GM12864 (cell line): Measurements from ENCODE around the gene PCCB.

ENCODE experiments used
- DNase-seq: peaks from one replicate; pipeline ENCODE4 v3.0.0-alpha.2; 2011; ENCODE audit warnings: low read depth
- H3K4me3 ChIP-seq: 2 replicates; pipeline ENCODE4 v1.5.1; 2011; ENCODE audit warnings: mild to moderate bottlenecking, low read depth, low read length, control low read depth
- TF ChIP-seq, protein P1 (sequence below): IDR thresholded peaks from 2 replicates; pipeline ENCODE4 v1.5.1; 2011; ENCODE audit warnings: low read depth, mild to moderate bottlenecking, moderate library complexity, low read length, control low read depth, inconsistent platforms; ENCODE audit errors: missing control alignments

Gene PCCB

DNA sequence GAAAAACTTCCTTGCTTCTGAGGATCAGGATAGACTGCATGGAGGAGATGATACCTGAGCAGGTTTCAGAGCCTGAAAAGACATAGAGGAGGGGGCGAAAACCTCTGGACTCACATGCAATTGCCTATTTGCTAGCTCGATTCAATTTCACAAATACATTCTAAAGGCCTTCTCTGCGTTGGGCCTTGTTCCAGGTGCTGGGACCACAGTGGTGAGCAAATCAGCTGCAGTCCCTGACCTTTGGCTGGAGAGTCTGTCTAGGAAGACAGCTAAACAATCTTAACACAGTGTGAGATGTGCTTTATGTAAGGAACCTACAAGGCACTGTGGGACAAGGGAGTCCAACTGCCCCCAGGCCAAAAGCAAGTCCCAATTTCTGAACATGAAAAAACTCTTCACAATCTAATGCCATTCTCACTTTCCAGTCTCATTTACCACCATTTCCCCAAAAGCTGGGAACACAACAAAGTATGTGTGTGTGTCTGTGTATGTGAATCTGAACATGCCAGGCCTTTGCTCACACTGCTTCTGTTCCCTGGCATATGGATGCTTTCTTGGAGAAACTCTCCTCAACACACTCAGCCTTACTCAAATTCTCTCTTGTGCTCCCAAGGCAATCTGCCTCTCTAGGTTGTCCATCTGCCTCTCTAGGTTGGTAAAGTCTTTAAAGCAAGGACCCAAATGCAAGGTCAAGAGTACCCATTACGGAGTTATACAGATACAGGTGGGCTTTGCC is 2.1 kb upstream of the PCCB start:
- TF ChIP-seq, protein P1, sequence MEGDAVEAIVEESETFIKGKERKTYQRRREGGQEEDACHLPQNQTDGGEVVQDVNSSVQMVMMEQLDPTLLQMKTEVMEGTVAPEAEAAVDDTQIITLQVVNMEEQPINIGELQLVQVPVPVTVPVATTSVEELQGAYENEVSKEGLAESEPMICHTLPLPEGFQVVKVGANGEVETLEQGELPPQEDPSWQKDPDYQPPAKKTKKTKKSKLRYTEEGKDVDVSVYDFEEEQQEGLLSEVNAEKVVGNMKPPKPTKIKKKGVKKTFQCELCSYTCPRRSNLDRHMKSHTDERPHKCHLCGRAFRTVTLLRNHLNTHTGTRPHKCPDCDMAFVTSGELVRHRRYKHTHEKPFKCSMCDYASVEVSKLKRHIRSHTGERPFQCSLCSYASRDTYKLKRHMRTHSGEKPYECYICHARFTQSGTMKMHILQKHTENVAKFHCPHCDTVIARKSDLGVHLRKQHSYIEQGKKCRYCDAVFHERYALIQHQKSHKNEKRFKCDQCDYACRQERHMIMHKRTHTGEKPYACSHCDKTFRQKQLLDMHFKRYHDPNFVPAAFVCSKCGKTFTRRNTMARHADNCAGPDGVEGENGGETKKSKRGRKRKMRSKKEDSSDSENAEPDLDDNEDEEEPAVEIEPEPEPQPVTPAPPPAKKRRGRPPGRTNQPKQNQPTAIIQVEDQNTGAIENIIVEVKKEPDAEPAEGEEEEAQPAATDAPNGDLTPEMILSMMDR = no peak
- no peak for DNase-seq
- no peak overlapping the region for H3K4me3 ChIP-seq

DNA sequence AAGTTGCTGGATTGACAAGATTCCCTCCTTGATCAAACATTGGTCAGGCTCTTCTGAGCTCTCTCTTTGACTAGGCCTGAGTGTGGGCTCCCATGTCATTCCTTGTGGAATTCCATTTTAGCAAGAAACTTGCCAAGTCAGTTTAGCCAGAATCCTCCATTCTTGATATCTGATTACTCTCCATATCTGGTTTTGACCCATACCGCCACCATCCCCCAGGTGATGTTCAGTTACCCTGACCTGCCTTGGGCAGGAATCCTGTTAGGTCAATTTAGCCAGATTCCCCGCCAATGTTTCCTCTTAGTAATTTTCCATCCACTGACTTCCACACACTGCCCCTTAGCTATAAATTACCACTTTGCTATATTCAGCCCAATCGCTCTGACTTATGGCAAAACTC is 1.0 kb upstream of the PCCB start:
- H3K4me3 ChIP-seq = no peak overlapping the region

GRCh38 chr3:136249593-136249992 is 547 bp upstream of the PCCB start:
- peak overlapping the region; percentile 68 for H3K4me3 ChIP-seq
- DNase-seq = no peak
- TF ChIP-seq, protein P1 = no peak

More for the DNA sequence above, 1.0 kb upstream of the PCCB start:
- TF ChIP-seq, protein P1 = no peak
- no peak for DNase-seq

DNA sequence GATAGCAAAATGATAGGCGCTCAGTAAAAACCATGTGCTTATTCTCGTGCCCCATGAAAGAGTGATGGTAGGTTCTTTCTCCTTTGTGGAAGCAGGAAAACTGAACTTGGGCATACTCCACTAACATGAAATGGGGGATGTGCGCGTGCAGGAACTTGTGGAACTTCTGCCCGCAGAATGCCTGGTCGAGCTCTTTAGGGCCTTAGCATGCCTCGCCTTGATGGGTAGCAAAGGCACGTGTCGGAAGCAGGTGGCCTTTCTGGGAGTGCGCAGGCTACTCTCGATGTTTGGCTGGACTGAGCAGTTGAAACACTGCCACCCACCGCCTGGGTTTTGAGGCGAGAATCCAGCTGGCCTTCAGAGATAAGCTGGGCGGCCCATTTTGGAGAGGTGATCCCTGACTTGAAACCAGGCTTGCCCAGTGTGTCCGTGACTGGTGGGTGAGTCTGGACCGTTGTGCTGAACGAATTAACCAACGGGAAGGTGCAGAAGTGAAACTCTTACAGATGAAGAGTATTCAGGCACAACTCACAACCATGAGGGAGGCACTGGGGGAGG is 842 bp downstream of the PCCB start:
- TF ChIP-seq, protein P1 = peak; percentile 18
- DNase-seq = no peak

GRCh38 chr3:136251511-136251910 is 1.4 kb downstream of the PCCB start:
- H3K4me3 ChIP-seq = peak overlapping the region; percentile 68; the same call in 1 of the 2 replicates
- no peak for DNase-seq
- TF ChIP-seq, protein P1 = no peak

More for the DNA sequence above, 842 bp downstream of the PCCB start:
- H3K4me3 ChIP-seq = peak overlapping the region; percentile 68

- no peak for DNase-seq
- H3K4me3 ChIP-seq = no peak overlapping the region
- TF ChIP-seq, protein P1 = no peak
Measured at GRCh38 chr3:136255672-136256406, 5.7 kb downstream of the PCCB start.

GRCh38 chr3:136258199-136258598 is 8.1 kb downstream of the PCCB start:
- no peak overlapping the region for H3K4me3 ChIP-seq
- TF ChIP-seq, protein P1 = no peak
- no peak for DNase-seq
